ENCODE results near the gene HSD17B7.

GRCh38 chr1:162772571-162773154, 17.8 kb upstream of the HSD17B7 start:
- no peak for TF ChIP-seq CTCF (IDR thresholded peaks at IDR 0.05)
- no peak for TF ChIP-seq EZH2 (IDR thresholded peaks at IDR 0.05; ENCODE audit: borderline replicate concordance, insufficient read depth, low read depth, low read length, poor library complexity, severe bottlenecking)

Data from B cell (primary cell).